CD4-positive, alpha-beta T cell treated with Interferon gamma for 1 hour (primary cell): ENCODE results near the gene PTPRF.
A peak's percentile ranks its signal among the peaks of the same experiment; 100 is the strongest.

Source experiments
- DNase-seq: peaks from one replicate; pipeline ENCODE4 v3.0.0-alpha.2; 2020

The PTPRF gene

GRCh38 chr1:43513471-43514173 lies 17.1 kb upstream of the PTPRF start:
- DNase-seq: no peak

- no peak for DNase-seq
Measured at GRCh38 chr1:43518935-43519686, 11.6 kb upstream of the PTPRF start.

GRCh38 chr1:43520100-43520778 lies 10.4 kb upstream of the PTPRF start:
- DNase-seq: no peak

- no peak for DNase-seq
Measured at GRCh38 chr1:43521078-43521477, 9.6 kb upstream of the PTPRF start.

- no peak for DNase-seq
Measured at GRCh38 chr1:43521756-43522155, 8.9 kb upstream of the PTPRF start.

- DNase-seq: no peak
Measured at GRCh38 chr1:43522431-43522775, 8.3 kb upstream of the PTPRF start.

- no peak for DNase-seq
Measured at GRCh38 chr1:43522776-43523480, 7.8 kb upstream of the PTPRF start.

- DNase-seq: no peak
Measured at GRCh38 chr1:43524804-43525203, 5.9 kb upstream of the PTPRF start.

GRCh38 chr1:43526002-43526401 lies 4.7 kb upstream of the PTPRF start:
- DNase-seq: no peak

- DNase-seq: no peak
Measured at GRCh38 chr1:43527111-43527878, 3.4 kb upstream of the PTPRF start.

- peak; percentile 63 for DNase-seq
Measured at GRCh38 chr1:43529206-43529731, 1.4 kb upstream of the PTPRF start.

- DNase-seq: no peak
Measured at GRCh38 chr1:43531107-43531905, 623 bp downstream of the PTPRF start.

GRCh38 chr1:43531906-43532584 lies 1.4 kb downstream of the PTPRF start:
- no peak for DNase-seq

GRCh38 chr1:43532716-43533115 lies 2.0 kb downstream of the PTPRF start:
- DNase-seq: no peak

GRCh38 chr1:43533584-43533983 lies 2.9 kb downstream of the PTPRF start:
- DNase-seq: no peak

- DNase-seq: no peak
Measured at GRCh38 chr1:43534256-43534655, 3.6 kb downstream of the PTPRF start.

GRCh38 chr1:43536196-43536863 lies 5.6 kb downstream of the PTPRF start:
- no peak for DNase-seq

GRCh38 chr1:43536864-43537358 lies 6.2 kb downstream of the PTPRF start:
- DNase-seq: no peak

GRCh38 chr1:43537423-43538142 lies 6.9 kb downstream of the PTPRF start:
- DNase-seq: no peak

- no peak for DNase-seq
Measured at GRCh38 chr1:43538143-43538487, 7.4 kb downstream of the PTPRF start.
